GM23248 (cell line): ENCODE measurements around the gene TNFRSF1A. TPM values are rescaled to one million over a fixed set of nuclear protein-coding genes. Genes with fewer than 3 reads are reported as not detected.
A peak's percentile ranks its signal among the peaks of the same experiment; 100 is the strongest.

Source experiments
- DNase-seq: peaks from one replicate; pipeline ENCODE4 v3.0.0-alpha.2; 2015
- H2AFZ ChIP-seq: fragments of 200-600 bp; sonication (generic); 2 replicates; pipeline ENCODE4 v1.6.1; 2016; ENCODE audit warnings: antibody characterized with exemption
- H3F3A ChIP-seq: fragments of 200-600 bp; sonication (generic); 2 replicates; pipeline ENCODE4 v1.6.1; 2016; ENCODE audit warnings: mild to moderate bottlenecking, antibody characterized with exemption, mixed run types; ENCODE audit not compliant: insufficient read depth
- H3K27ac ChIP-seq: fragments of 200-600 bp; sonication (generic); 2 replicates; pipeline ENCODE4 v1.5.1; 2016; ENCODE audit warnings: mild to moderate bottlenecking
- H3K27me3 ChIP-seq: fragments of 200-600 bp; sonication (generic); replicated peaks from 2 replicates; pipeline ENCODE4 v1.6.1; 2016; ENCODE audit warnings: mild to moderate bottlenecking; ENCODE audit not compliant: insufficient read depth
- H3K36me3 ChIP-seq: fragments of 200-600 bp; sonication (generic); 2 replicates; pipeline ENCODE4 v1.6.1; 2016; ENCODE audit warnings: low read depth, mild to moderate bottlenecking
- H3K4me1 ChIP-seq: fragments of 200-600 bp; sonication (generic); 2 replicates; pipeline ENCODE4 v1.6.1; 2016; ENCODE audit warnings: mild to moderate bottlenecking; ENCODE audit not compliant: insufficient read depth
- H3K4me2 ChIP-seq: fragments of 200-600 bp; sonication (generic); one replicate; pipeline ENCODE4 v1.6.1; 2016; ENCODE audit warnings: mild to moderate bottlenecking; ENCODE audit not compliant: unreplicated experiment
- H3K4me3 ChIP-seq: fragments of 200-600 bp; sonication (generic); 2 replicates; pipeline ENCODE4 v1.5.1; 2016; ENCODE audit warnings: mild to moderate bottlenecking
- H3K79me2 ChIP-seq: fragments of 200-600 bp; sonication (generic); 2 replicates; pipeline ENCODE4 v1.6.1; 2016; ENCODE audit warnings: mild to moderate bottlenecking; ENCODE audit not compliant: insufficient read depth
- H3K9ac ChIP-seq: fragments of 200-600 bp; sonication (generic); 2 replicates; pipeline ENCODE4 v1.6.1; 2016; ENCODE audit warnings: mild to moderate bottlenecking
- H3K9me2 ChIP-seq: fragments of 200-600 bp; sonication (generic); 2 replicates; pipeline ENCODE4 v1.6.1; 2016; ENCODE audit warnings: mixed run types, mild to moderate bottlenecking, moderate library complexity; ENCODE audit not compliant: insufficient read depth
- H3K9me3 ChIP-seq: fragments of 200-600 bp; sonication (generic); one replicate; pipeline ENCODE4 v1.6.1; 2017; ENCODE audit warnings: low read depth
- H4K20me1 ChIP-seq: fragments of 200-600 bp; sonication (generic); 2 replicates; pipeline ENCODE4 v1.6.0; 2016; ENCODE audit not compliant: insufficient read depth
- EZH2 ChIP-seq: fragments of 200-600 bp; sonication (generic); IDR thresholded peaks from 2 replicates; pipeline ENCODE4 v1.6.1; 2018; ENCODE audit warnings: antibody characterized with exemption, mild to moderate bottlenecking; ENCODE audit not compliant: insufficient read depth, poor library complexity, severe bottlenecking
- EZH2phosphoT487 ChIP-seq: fragments of 200-600 bp; sonication (generic); IDR thresholded peaks from 2 replicates; pipeline ENCODE4 v1.6.1; 2018; ENCODE audit warnings: antibody characterized with exemption, moderate library complexity, mild to moderate bottlenecking, low read depth; ENCODE audit not compliant: insufficient read depth
- WGBS, 2 experiments: methylation state at CpG; one replicate each; pipeline ENCODE4 v1.1.6; 2015 to 2017; ENCODE audit warnings: low lambda C conversion rate in 2 of 2, low coverage in 1 of 2; ENCODE audit errors: missing lambda C conversion rate in 2 of 2; 5-methylcytosine and 5-hydroxymethylcytosine counted together
- in situ Hi-C: fragments of 300-500 bp; cut with MboI; formaldehyde crosslinking; loops from 2 replicates; pipeline ENCODE4 v1.15.0; 2020
- polyA plus RNA-seq: library from polyadenylated mRNA; unstranded; fragments of >200 nt; fragmentation: Nextera tagmentation; extraction: Ambion mirVana; gene quantifications from 2 replicates; pipeline ENCODE4 v1.2.1, GENCODE V29; 2016
- total RNA-seq: library from RNA; depleted of rRNA; stranded (reverse); fragments of >200 nt; shearing (Covaris generic); gene quantifications from 2 replicates; pipeline ENCODE4 v1.2.3, GENCODE V29; 2014

Gene TNFRSF1A
- total and polyA plus RNA-seq, 2 experiments from 2014 or later, result 183 to 343 TPM

GRCh38 chr12:6323995-6324711 is 17.7 kb downstream of the TNFRSF1A start:
- Histone ChIP-seq H3K9me3 (no peaks in the 10 kb centered on the region), H2AFZ (0 out of 2 replicates have a peak overlapping the region, but pooled peaks have one; percentile 36), H3K27me3 (no peaks in the 10 kb centered on the region), H3K4me1 (peaks cover 32% of the 10 kb centered on the region), H3K36me3 (peaks cover 22% of the 10 kb centered on the region; the same call in 1 of the 2 replicates), H3K27ac (peak overlapping the region; percentile 78), H3K79me2 (peaks cover 17% of the 10 kb centered on the region), H3K4me3 (no peak overlapping the region), H3K4me2 (peak overlapping the region; percentile 58), H4K20me1 (no peaks in the 10 kb centered on the region), H3F3A (peaks cover 58% of the 10 kb centered on the region), H3K9me2 (no peaks in the 10 kb centered on the region), H3K9ac (peak overlapping the region; percentile 60)
- in situ Hi-C loops, result no loop called here
- TF ChIP-seq EZH2phosphoT487 (no peak), EZH2 (no peak)
- DNase-seq, result no peak
- 51 to 65% methylated on average over 13 to 19 of the region's 19 CpGs for WGBS, 2 experiments

- in situ Hi-C loops, result no loop called here
- H3K27ac ChIP-seq, result peak overlapping the region; percentile 78
- H4K20me1 ChIP-seq, result no peaks in the 10 kb centered on the region
- TF ChIP-seq EZH2 (no peak), EZH2phosphoT487 (no peak)
- peak overlapping the region; percentile 58 for H3K4me2 ChIP-seq
- peaks cover 32% of the 10 kb centered on the region for H3K4me1 ChIP-seq
- H3K9me3 ChIP-seq, result no peaks in the 10 kb centered on the region
- H3K4me3 ChIP-seq, result peak overlapping the region; percentile 28
- H3K9me2 ChIP-seq, result no peaks in the 10 kb centered on the region
- 6% methylated on average over 14 of the region's 14 CpGs for WGBS, 2 experiments
- peaks cover 10% of the 10 kb centered on the region for H3K79me2 ChIP-seq
- H3F3A ChIP-seq, result peaks cover 51% of the 10 kb centered on the region
- H2AFZ ChIP-seq, result peak overlapping the region; percentile 36; the same call in 1 of the 2 replicates
- H3K27me3 ChIP-seq, result no peaks in the 10 kb centered on the region
- H3K36me3 ChIP-seq, result peaks cover 15% of the 10 kb centered on the region; the same call in 1 of the 2 replicates
- H3K9ac ChIP-seq, result peak overlapping the region; percentile 60
- peak; percentile 98 for DNase-seq
Measured at GRCh38 chr12:6323340-6323994, 18.4 kb downstream of the TNFRSF1A start.

GRCh38 chr12:6322969-6323339 is 18.9 kb downstream of the TNFRSF1A start:
- H3K4me1 ChIP-seq, result peaks cover 32% of the 10 kb centered on the region
- no peak overlapping the region for H3K4me3 ChIP-seq
- no peak overlapping the region for H3K4me2 ChIP-seq
- DNase-seq, result no peak
- H3K9ac ChIP-seq, result peak overlapping the region; percentile 60
- TF ChIP-seq EZH2phosphoT487 (no peak), EZH2 (no peak)
- peaks cover 10% of the 10 kb centered on the region; the same call in 1 of the 2 replicates for H3K36me3 ChIP-seq
- in situ Hi-C loops, result no loop called here
- peaks cover 46% of the 10 kb centered on the region for H3F3A ChIP-seq
- no peaks in the 10 kb centered on the region for H3K9me3 ChIP-seq
- peaks cover 5% of the 10 kb centered on the region for H3K79me2 ChIP-seq
- H3K27ac ChIP-seq, result peak overlapping the region; percentile 78
- WGBS, 2 experiments, result 54 to 56% methylated on average over 2 of the region's 2 CpGs
- no peaks in the 10 kb centered on the region for H4K20me1 ChIP-seq
- H3K9me2 ChIP-seq, result no peaks in the 10 kb centered on the region
- no peaks in the 10 kb centered on the region for H3K27me3 ChIP-seq
- no peak overlapping the region for H2AFZ ChIP-seq

GRCh38 chr12:6322352-6322751 is 19.5 kb downstream of the TNFRSF1A start:
- WGBS, 2 experiments, result 81 to 89% methylated on average over 4 of the region's 4 CpGs
- H3K9me3 ChIP-seq, result no peaks in the 10 kb centered on the region
- H3K27ac ChIP-seq, result no peak overlapping the region
- H3K36me3 ChIP-seq, result peaks cover 9% of the 10 kb centered on the region; the same call in 1 of the 2 replicates
- no peak overlapping the region for H3K4me2 ChIP-seq
- H2AFZ ChIP-seq, result no peak overlapping the region
- no peak for DNase-seq
- no peaks in the 10 kb centered on the region for H3K79me2 ChIP-seq
- in situ Hi-C loops, result no loop called here
- H3K4me1 ChIP-seq, result peaks cover 32% of the 10 kb centered on the region
- no peaks in the 10 kb centered on the region for H3K27me3 ChIP-seq
- H4K20me1 ChIP-seq, result no peaks in the 10 kb centered on the region
- H3F3A ChIP-seq, result peaks cover 46% of the 10 kb centered on the region
- no peak for TF ChIP-seq EZH2
- no peak for TF ChIP-seq EZH2phosphoT487
- no peak overlapping the region for H3K9ac ChIP-seq
- no peaks in the 10 kb centered on the region for H3K9me2 ChIP-seq
- H3K4me3 ChIP-seq, result no peak overlapping the region
